Cardiac septum (tissue), 1 donor: Measurements from ENCODE around the gene TBP. TPM values are rescaled to one million over a fixed set of nuclear protein-coding genes. Genes with fewer than 3 reads are reported as not detected.

Source experiments
- DNase-seq: peaks from one replicate; pipeline ENCODE4 v3.0.0-alpha.2; 2020; ENCODE audit warnings: low spot score
- intact Hi-C: fragments of 100-400 bp; cut with DNase I; formaldehyde crosslinking; loops from one replicate; pipeline ENCODE4 v1.14.0; 2022
- total RNA-seq: library from RNA; stranded (reverse); fragmentation: NEBNext Ultra II Directional; extraction: Animal tissue kit (Norgen Biotek cat#: 25700); gene quantifications from one replicate; pipeline ENCODE4 v1.2.1, GENCODE V29; 2021
- donor health status: DM: no; HTN: no; CAD: no.

Gene TBP
- total RNA-seq, 1 donor from 2014 or later, result 7.6 TPM

GRCh38 chr6:170529839-170530469, 24.2 kb upstream of the TBP start:
- intact Hi-C loops, result loop anchor here (2.0 to 5.0 kb wide), 3 partner anchors 223 to 739 kb away; partner anchors contain the start of gene FAM120B

GRCh38 chr6:170532867-170533488, 21.2 kb upstream of the TBP start:
- intact Hi-C loops, result no loop called here
- DNase-seq, result no peak

More at GRCh38 chr6:170529839-170530469, 24.2 kb upstream of the TBP start:
- peak; percentile 87 for DNase-seq

- no peak for DNase-seq
- intact Hi-C loops, result no loop called here
Observed at GRCh38 chr6:170533792-170534191, 20.4 kb upstream of the TBP start.

GRCh38 chr6:170535004-170535403, 19.2 kb upstream of the TBP start:
- intact Hi-C loops, result no loop called here
- DNase-seq, result no peak

GRCh38 chr6:170536671-170537070, 17.5 kb upstream of the TBP start:
- no peak for DNase-seq
- intact Hi-C loops, result no loop called here

- intact Hi-C loops, result no loop called here
Observed at GRCh38 chr6:170537329-170537728, 16.8 kb upstream of the TBP start.

GRCh38 chr6:170542031-170542719, 12.0 kb upstream of the TBP start:
- intact Hi-C loops, result no loop called here
- DNase-seq, result no peak

More at GRCh38 chr6:170537329-170537728, 16.8 kb upstream of the TBP start:
- no peak for DNase-seq

- DNase-seq, result no peak
- intact Hi-C loops, result no loop called here
Observed at GRCh38 chr6:170545405-170545804, 8.8 kb upstream of the TBP start.

- peak; percentile 98 for DNase-seq
- intact Hi-C loops, result loop anchor here (2.0 to 10.0 kb wide), 3 partner anchors 246 to 828 kb away; partner anchors contain the start of genes DYNLT2, ERMARD, FAM120B and PHF10
Observed at GRCh38 chr6:170552765-170553533, 1.2 kb upstream of the TBP start, which contains the start of gene PSMB1. Gene PSMB1, minus strand, starts transcription at chr6:170553307. Its CDS starts 65 bp downstream, at chr6:170553242.

GRCh38 chr6:170553534-170554012, 596 bp upstream of the TBP start:
- no peak for DNase-seq
- intact Hi-C loops, result loop anchor here (1.0 to 10.0 kb wide), 4 partner anchors 31 to 829 kb away; partner anchors contain the start of genes DYNLT2, ERMARD, FAM120B and PDCD2

GRCh38 chr6:170554796-170555137, 598 bp downstream of the TBP start:
- no peak for DNase-seq
- intact Hi-C loops, result loop anchor here (1.0 to 10.0 kb wide), 3 partner anchors 30 to 830 kb away; partner anchors contain the start of genes DYNLT2, ERMARD, PDCD2 and PHF10

GRCh38 chr6:170555305-170555704, 1.1 kb downstream of the TBP start:
- intact Hi-C loops, result loop anchor here (10.0 kb wide), 1 partner anchor 831 kb away; the partner anchor contains the start of gene PHF10

GRCh38 chr6:170561555-170561954, 7.4 kb downstream of the TBP start:
- no peak for DNase-seq
- intact Hi-C loops, result no loop called here

More at GRCh38 chr6:170555305-170555704, 1.1 kb downstream of the TBP start:
- no peak for DNase-seq

GRCh38 chr6:170564936-170565530, 10.9 kb downstream of the TBP start:
- intact Hi-C loops, result no loop called here
- DNase-seq, result no peak

- intact Hi-C loops, result no loop called here
- no peak for DNase-seq
Observed at GRCh38 chr6:170572704-170573466, 18.7 kb downstream of the TBP start.

GRCh38 chr6:170575250-170575649, 21.1 kb downstream of the TBP start:
- no peak for DNase-seq
- intact Hi-C loops, result no loop called here

GRCh38 chr6:170578909-170579308, 24.7 kb downstream of the TBP start:
- intact Hi-C loops, result no loop called here
- DNase-seq, result no peak

- DNase-seq, result no peak
- intact Hi-C loops, result loop anchor here (1.0 kb wide), 1 partner anchor 29 kb away; the partner anchor contains the start of gene TBP
Observed at GRCh38 chr6:170583756-170584180, 29.6 kb downstream of the TBP start.
